Lung (tissue), 12 donors: Measurements from ENCODE around the gene OGFOD3. TPM values are rescaled to one million over a fixed set of nuclear protein-coding genes. Genes with fewer than 3 reads are reported as not detected.
"Not testable (repeated sequence)": the region's sequence is repeated elsewhere in the genome, so short reads cannot be mapped to it uniquely, and the experiment has no call there.

ENCODE experiments used
- ATAC-seq: fragments of 200-7000 bp; cut with Tn5 transposase; one replicate; pipeline ENCODE4 v1.9.1; 2020; ENCODE audit warnings: moderate number of reproducible peaks; ENCODE audit not compliant: insufficient read depth, low FRiP score
- DNase-seq, 3 donors: peaks; one replicate each; pipeline ENCODE4 v3.0.0-alpha.2; 2013 to 2017
- H3K27ac ChIP-seq, 2 donors: one replicate each; pipeline ENCODE4 v1.5.1; 2013; ENCODE audit warnings: mild to moderate bottlenecking in 2 of 2, moderate library complexity in 2 of 2, control low read depth in 1 of 2, inconsistent platforms in 1 of 2, low read depth in 1 of 2, low read length in 1 of 2
- H3K27me3 ChIP-seq, 3 donors: one replicate each; pipeline ENCODE4 v1.5.1; 2013; ENCODE audit warnings: low read length in 2 of 3; ENCODE audit not compliant: control insufficient read depth in 3 of 3, insufficient read depth in 3 of 3
- H3K36me3 ChIP-seq, 4 donors: one replicate each; pipeline ENCODE4 v1.5.1; 2013; ENCODE audit warnings: low read length in 4 of 4, mild to moderate bottlenecking in 1 of 4, moderate library complexity in 1 of 4; ENCODE audit not compliant: control insufficient read depth in 4 of 4, insufficient read depth in 4 of 4
- H3K4me1 ChIP-seq, 5 donors: one replicate each; pipeline ENCODE4 v1.5.1; 2013; ENCODE audit warnings: low read length in 5 of 5, mild to moderate bottlenecking in 2 of 5, moderate library complexity in 1 of 5; ENCODE audit not compliant: control insufficient read depth in 5 of 5, insufficient read depth in 5 of 5
- H3K4me3 ChIP-seq: one replicate; pipeline ENCODE4 v1.5.1; 2013; ENCODE audit warnings: mild to moderate bottlenecking, control low read depth, moderate library complexity
- H3K9ac ChIP-seq, 2 donors: one replicate each; pipeline ENCODE4 v1.5.1; 2013; ENCODE audit warnings: low read length in 2 of 2, control low read depth in 1 of 2; ENCODE audit not compliant: insufficient read depth in 1 of 2
- H3K9me3 ChIP-seq, 4 donors: one replicate each; pipeline ENCODE4 v1.5.1; 2013; ENCODE audit warnings: low read length in 3 of 4, mild to moderate bottlenecking in 1 of 4, moderate library complexity in 1 of 4; ENCODE audit not compliant: control insufficient read depth in 4 of 4, insufficient read depth in 3 of 4
- CTCF ChIP-seq: IDR thresholded peaks from 2 replicates; pipeline ENCODE4 v1.5.1; 2012; ENCODE audit warnings: mild to moderate bottlenecking; ENCODE audit errors: control extremely low read depth, extremely low read depth
- WGBS, 2 donors: extraction: QIAGEN DNeasy Blood & Tissue Kit; methylation state at CpG; one replicate each; pipeline ENCODE4 v1.1.7; 2013; 5-methylcytosine and 5-hydroxymethylcytosine counted together
- polyA plus RNA-seq, 2 donors: library from polyadenylated mRNA; stranded (reverse); fragments of 200-250 nt; gene quantifications; one replicate each; pipeline ENCODE4 v1.2.1, GENCODE V29; 2013
- total RNA-seq, 2 donors: library from RNA; depleted of rRNA in 1 of 2; stranded (reverse); fragments of >200 nt in 1 of 2; gene quantifications; one replicate each; pipeline ENCODE4 v1.2.1, GENCODE V29; 2014 to 2021
- donor health status: control.
- donor health status: control.
- donor health status: Bipolar disorder and iron deficiency.
- donor health status: healthy.
- donor health status: DM: yes; HTN: yes; CAD: no.

Gene OGFOD3
- total and polyA plus RNA-seq, 4 donors = 20.6 to 41.6 (median 29.8) TPM

GRCh38 chr17:82457073-82457928, 38.9 kb upstream of the OGFOD3 start:
- WGBS, 2 donors = 19 to 33% methylated on average over 10 of the region's 10 CpGs
- Histone ChIP-seq H3K9me3 (no peaks in the 10 kb centered on the region), H3K4me1 (peaks cover 0 to 13% (median 7%) of the 10 kb centered on the region in 5 donors), H3K27me3 (no peaks in the 10 kb centered on the region), H3K27ac (peak overlapping the region; percentile 93 to 99), H3K36me3 (peaks cover 0 to 14% (median 10%) of the 10 kb centered on the region in 4 donors), H3K9ac (peak overlapping the region in 1 of 2 donors; percentile 78), H3K4me3 (no peak overlapping the region)
- DNase-seq (no peak), ATAC-seq (no peak)
- no peak for TF ChIP-seq CTCF

DNA sequence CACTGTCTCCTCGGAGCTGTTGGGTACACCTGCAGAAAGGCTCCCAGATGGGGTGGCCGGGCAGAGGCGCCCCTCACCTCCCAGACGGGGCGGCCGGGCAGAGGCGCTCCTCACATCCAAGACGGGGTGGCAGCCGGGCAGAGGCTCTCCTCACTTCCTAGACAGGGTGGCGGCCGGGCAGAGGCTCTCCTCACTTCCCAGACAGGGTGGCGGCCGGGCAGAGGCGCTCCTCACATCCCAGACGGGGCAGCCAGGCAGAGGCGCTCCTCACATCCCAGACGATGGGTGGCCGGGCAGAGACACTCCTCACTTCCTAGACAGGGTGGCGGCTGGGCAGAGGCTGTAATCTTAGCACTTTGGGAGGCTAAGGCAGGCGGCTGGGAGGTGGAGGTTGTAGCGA, 35.3 kb upstream of the OGFOD3 start:
- not testable (repeated sequence) for H3K27ac ChIP-seq, H3K4me3 ChIP-seq, DNase-seq, H3K9me3 ChIP-seq, H3K36me3 ChIP-seq, H3K9ac ChIP-seq, ATAC-seq, H3K27me3 ChIP-seq
- peaks cover 4 to 23% (median 15%) of the 10 kb centered on the region in 5 donors for H3K4me1 ChIP-seq
- 95 to 96% methylated on average over 21 of the region's 21 CpGs for WGBS, 2 donors

GRCh38 chr17:82453151-82453550, 34.8 kb upstream of the OGFOD3 start:
- not testable (repeated sequence) for H3K9me3 ChIP-seq, H3K4me3 ChIP-seq, H3K36me3 ChIP-seq, DNase-seq, ATAC-seq, H3K27me3 ChIP-seq, H3K9ac ChIP-seq
- 73 to 86% methylated on average over 7 of the region's 7 CpGs for WGBS, 2 donors
- peaks cover 5 to 23% (median 15%) of the 10 kb centered on the region in 5 donors for H3K4me1 ChIP-seq
- peak overlapping the region in 1 of 2 donors; percentile 53 for H3K27ac ChIP-seq

DNA sequence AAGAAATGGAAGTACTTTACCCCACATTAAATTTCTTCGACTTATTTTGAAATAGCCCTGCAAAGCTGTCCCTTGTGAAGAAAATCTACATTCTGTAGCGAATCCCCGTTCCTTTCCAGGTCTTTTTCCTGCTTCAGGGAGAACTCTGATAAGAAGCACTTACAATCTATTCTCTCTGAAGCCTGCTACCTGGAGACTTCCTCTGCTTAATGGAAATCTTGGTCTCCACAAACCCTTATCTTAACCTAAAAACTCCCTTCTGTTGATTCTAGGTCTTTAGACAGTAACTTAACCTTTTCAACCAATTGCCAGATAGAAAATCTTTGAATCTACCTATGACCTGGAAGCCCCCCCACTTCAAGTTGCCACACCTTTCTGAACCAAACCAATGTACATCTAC, 33.8 kb upstream of the OGFOD3 start:
- no peaks in the 10 kb centered on the region for H3K27me3 ChIP-seq
- H3K36me3 ChIP-seq = peaks cover 0 to 8% (median 2%) of the 10 kb centered on the region in 4 donors
- DNase-seq (no peak), ATAC-seq (no peak)
- TF ChIP-seq CTCF = no peak
- H3K4me3 ChIP-seq = no peak overlapping the region
- peaks cover 5 to 15% (median 12%) of the 10 kb centered on the region in 5 donors for H3K4me1 ChIP-seq
- H3K9ac ChIP-seq = no peak overlapping the region
- H3K27ac ChIP-seq = no peak overlapping the region
- 88% methylated on average over 3 of the region's 3 CpGs for WGBS, 2 donors
- H3K9me3 ChIP-seq = no peaks in the 10 kb centered on the region
